ENCODE results near the gene STARD7.

GRCh38 chr2:96239091-96239490, 30.5 kb upstream of the STARD7 start:
- TF ChIP-seq ZNF44 (CRISPR knock-in tag; IDR thresholded peaks at IDR 0.05) (no peak), IKZF4 (CRISPR knock-in tag; IDR thresholded peaks at IDR 0.05; ENCODE audit: borderline replicate concordance, low read depth, not compliant biosample characterization) (no peak), THAP11 (CRISPR knock-in tag; IDR thresholded peaks at IDR 0.05) (no peak), TFE3 (CRISPR knock-in tag; IDR thresholded peaks at IDR 0.05) (no peak), CTCF (CRISPR knock-in tag; IDR thresholded peaks at IDR 0.05) (no peak), POLR2A (IDR thresholded peaks at IDR 0.05; ENCODE audit: insufficient read depth in 1 of 2, low read depth in 2 of 2, low read length in 2 of 2) (no peak), CENPBD1 (CRISPR knock-in tag; IDR thresholded peaks at IDR 0.05; ENCODE audit: borderline replicate concordance, low read depth) (no peak), POLR2AphosphoS5 (IDR thresholded peaks at IDR 0.05; ENCODE audit: low read depth, low read length) (no peak), TBP (CRISPR knock-in tag; IDR thresholded peaks at IDR 0.05) (no peak), JUND (CRISPR knock-in tag; IDR thresholded peaks at IDR 0.05) (no peak), ZNF530 (CRISPR knock-in tag; IDR thresholded peaks at IDR 0.05; ENCODE audit: low read depth) (no peak)
